Cardiac fibroblast (primary cell): ENCODE data around the gene PASK.

Source experiments
- DNase-seq, 2 donors: peaks; one replicate each; pipeline versions ENCODE4 v3.0.0 to v3.0.0-alpha.2; 2010; ENCODE audit warnings: low read depth in 2 of 2
- H3K4me3 ChIP-seq, 2 donors: replicated peaks in 1 of 2; 1 replicate in 1 of 2; 2 replicates in 1 of 2; pipeline ENCODE4 v1.5.1; 2011; ENCODE audit warnings: low read depth in 2 of 2, low read length in 2 of 2, mild to moderate bottlenecking in 2 of 2, moderate library complexity in 1 of 2
- CTCF ChIP-seq: IDR thresholded peaks from one replicate; pipeline ENCODE4 v1.5.1; 2011; ENCODE audit warnings: low read depth, mild to moderate bottlenecking, low read length, inconsistent platforms

Gene PASK

DNA sequence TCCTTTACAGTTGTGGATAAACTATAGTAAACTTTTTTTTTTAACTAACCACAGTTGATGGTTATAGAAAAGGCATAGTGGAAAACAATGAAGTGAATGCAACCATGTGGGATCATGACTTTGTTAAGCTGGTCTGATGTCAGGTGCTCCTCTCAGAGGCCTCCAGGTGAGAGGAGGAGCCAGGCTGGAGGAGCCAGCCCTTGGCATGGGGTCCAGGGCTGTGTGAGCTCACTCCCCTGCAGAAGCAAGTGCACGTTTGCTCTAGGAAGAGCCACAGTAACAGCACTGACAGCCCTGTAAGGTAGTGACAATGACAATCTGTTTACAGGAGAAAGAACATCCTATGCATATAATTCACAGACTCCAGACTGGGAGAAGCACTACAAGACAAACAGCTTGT lies 6.7 kb upstream of the PASK start:
- no peak for TF ChIP-seq CTCF
- no peak for DNase-seq
- H3K4me3 ChIP-seq: no peak overlapping the region

GRCh38 chr2:241154915-241155314 lies 5.6 kb upstream of the PASK start:
- H3K4me3 ChIP-seq: no peak overlapping the region
- no peak for TF ChIP-seq CTCF
- peak; percentile 26 to 70 for DNase-seq

GRCh38 chr2:241153616-241154015 lies 4.3 kb upstream of the PASK start:
- TF ChIP-seq CTCF: no peak
- H3K4me3 ChIP-seq: no peak overlapping the region
- DNase-seq: peak in 1 of 2 donors; percentile 26

- H3K4me3 ChIP-seq: no peak overlapping the region
- no peak for DNase-seq
- TF ChIP-seq CTCF: no peak
Observed at GRCh38 chr2:241151934-241152660, 2.8 kb upstream of the PASK start.

GRCh38 chr2:241150660-241151530 lies 1.6 kb upstream of the PASK start:
- DNase-seq: peak; percentile 7 to 13

More at GRCh38 chr2:241150660-241151530, 1.6 kb upstream of the PASK start:
- H3K4me3 ChIP-seq: peak overlapping the region; percentile 84 to 85
- no peak for TF ChIP-seq CTCF
